ENCODE data around the gene ITGA1.

GRCh38 chr5:52883110-52883509 lies 95.4 kb downstream of the ITGA1 start:
- no peak for TF ChIP-seq CTCF (IDR thresholded peaks at IDR 0.05)
- TF ChIP-seq EZH2 (IDR thresholded peaks at IDR 0.05; ENCODE audit: borderline replicate concordance, insufficient read depth, low read depth, low read length, poor library complexity, severe bottlenecking), result no peak

Measured in B cell (primary cell).